GM18907 (cell line): ENCODE measurements around the gene ACBD6.
"Not testable (repeated sequence)": the region's sequence is repeated elsewhere in the genome, so short reads cannot be mapped to it uniquely, and the experiment has no call there.

Source experiments
- ATAC-seq: cut with Tn5 transposase; IDR thresholded peaks from one replicate; pipeline ENCODE4 v1.9.1; 2021; ENCODE audit warnings: mild to moderate bottlenecking, moderate library complexity; ENCODE audit not compliant: unreplicated experiment

The ACBD6 gene

GRCh38 chr1:180424848-180425457 lies 77.4 kb downstream of the ACBD6 start:
- ATAC-seq: peak; percentile 74

- no peak for ATAC-seq
Observed at GRCh38 chr1:180421614-180422013, 80.8 kb downstream of the ACBD6 start.

GRCh38 chr1:180421145-180421544 lies 81.2 kb downstream of the ACBD6 start:
- ATAC-seq: not testable (repeated sequence)

GRCh38 chr1:180415985-180416633 lies 86.3 kb downstream of the ACBD6 start:
- no peak for ATAC-seq

- ATAC-seq: no peak
Observed at GRCh38 chr1:180415236-180415848, 87.0 kb downstream of the ACBD6 start.

- ATAC-seq: no peak
Observed at GRCh38 chr1:180412583-180412982, 89.8 kb downstream of the ACBD6 start.

GRCh38 chr1:180408128-180408527 lies 94.2 kb downstream of the ACBD6 start:
- ATAC-seq: not testable (repeated sequence)

- ATAC-seq: no peak
Observed at GRCh38 chr1:180407051-180407450, 95.3 kb downstream of the ACBD6 start.

GRCh38 chr1:180402551-180402950 lies 99.8 kb downstream of the ACBD6 start:
- no peak for ATAC-seq

GRCh38 chr1:180402001-180402400 lies 100.4 kb downstream of the ACBD6 start:
- ATAC-seq: no peak

- no peak for ATAC-seq
Observed at GRCh38 chr1:180397175-180397574, 105.2 kb downstream of the ACBD6 start.

- no peak for ATAC-seq
Observed at GRCh38 chr1:180392427-180393145, 109.8 kb downstream of the ACBD6 start.

GRCh38 chr1:180392020-180392419 lies 110.4 kb downstream of the ACBD6 start:
- ATAC-seq: no peak

GRCh38 chr1:180387413-180387812 lies 115.0 kb downstream of the ACBD6 start:
- ATAC-seq: no peak

- no peak for ATAC-seq
Observed at GRCh38 chr1:180386745-180387367, 115.5 kb downstream of the ACBD6 start.

GRCh38 chr1:180385144-180385543 lies 117.2 kb downstream of the ACBD6 start:
- no peak for ATAC-seq

- ATAC-seq: no peak
Observed at GRCh38 chr1:180384286-180385005, 117.9 kb downstream of the ACBD6 start.

- no peak for ATAC-seq
Observed at GRCh38 chr1:180382326-180383115, 119.9 kb downstream of the ACBD6 start.

GRCh38 chr1:180381184-180381580 lies 121.2 kb downstream of the ACBD6 start:
- no peak for ATAC-seq
